ENCODE measurements around the gene METTL6.
"Not testable (repeated sequence)": the region's sequence is repeated elsewhere in the genome, so short reads cannot be mapped to it uniquely, and the experiment has no call there.

METTL6 gene

GRCh38 chr3:15404767-15405166 is 22.6 kb downstream of the METTL6 start:
- DNase-seq (ENCODE audit: low read depth), result no peak

GRCh38 chr3:15403965-15404364 is 23.4 kb downstream of the METTL6 start:
- DNase-seq (ENCODE audit: low read depth), result no peak

- DNase-seq (ENCODE audit: low read depth), result no peak
These were observed 23.8 kb downstream of the METTL6 start for GRCh38 chr3:15403495-15403894.

- DNase-seq (ENCODE audit: low read depth), result no peak
These were observed 25.4 kb downstream of the METTL6 start for GRCh38 chr3:15401936-15402335.

GRCh38 chr3:15399970-15400369 is 27.4 kb downstream of the METTL6 start:
- no peak for DNase-seq (ENCODE audit: low read depth)

DNA sequence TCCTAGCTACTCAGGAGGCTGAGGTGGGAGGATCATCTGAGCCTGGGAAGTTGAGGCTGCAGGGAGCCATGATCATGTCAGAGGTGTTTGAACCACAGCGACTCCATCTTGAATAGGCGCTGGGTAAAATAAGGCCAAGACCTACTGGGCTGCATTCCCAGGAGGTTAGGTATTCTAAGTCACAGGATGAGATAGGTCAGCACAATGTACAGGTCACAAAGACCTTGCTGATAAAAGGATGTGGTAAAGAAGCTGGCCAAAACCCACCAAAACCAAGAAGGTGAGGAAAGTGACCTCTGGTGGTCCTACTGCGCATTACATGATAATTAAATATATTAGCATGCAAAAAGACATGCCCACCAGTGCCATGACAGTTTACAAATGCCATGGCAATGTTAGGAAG is 28.6 kb downstream of the METTL6 start:
- DNase-seq (ENCODE audit: low read depth), result not testable (repeated sequence)

DNA sequence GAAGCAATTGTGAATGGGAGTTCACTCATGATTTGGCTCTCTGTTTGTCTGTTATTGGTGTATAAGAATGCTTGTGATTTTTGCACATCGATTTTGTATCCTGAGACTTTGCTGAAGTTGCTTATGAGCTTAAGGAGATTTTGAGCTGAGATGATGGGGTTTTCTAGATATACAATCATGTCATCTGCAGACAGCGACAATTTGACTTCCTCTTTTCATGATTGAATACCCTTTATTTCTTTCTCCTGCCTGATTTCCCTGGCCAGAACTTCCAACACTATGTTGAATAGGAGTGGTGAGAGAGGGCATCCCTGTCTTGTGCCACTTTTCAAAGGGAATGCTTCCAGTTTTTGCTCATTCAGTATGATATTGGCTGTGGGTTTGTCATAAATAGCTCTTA is 34.1 kb downstream of the METTL6 start:
- not testable (repeated sequence) for DNase-seq (ENCODE audit: low read depth)

- DNase-seq (ENCODE audit: low read depth), result no peak
These were observed 36.3 kb downstream of the METTL6 start for GRCh38 chr3:15391007-15391406.

DNA sequence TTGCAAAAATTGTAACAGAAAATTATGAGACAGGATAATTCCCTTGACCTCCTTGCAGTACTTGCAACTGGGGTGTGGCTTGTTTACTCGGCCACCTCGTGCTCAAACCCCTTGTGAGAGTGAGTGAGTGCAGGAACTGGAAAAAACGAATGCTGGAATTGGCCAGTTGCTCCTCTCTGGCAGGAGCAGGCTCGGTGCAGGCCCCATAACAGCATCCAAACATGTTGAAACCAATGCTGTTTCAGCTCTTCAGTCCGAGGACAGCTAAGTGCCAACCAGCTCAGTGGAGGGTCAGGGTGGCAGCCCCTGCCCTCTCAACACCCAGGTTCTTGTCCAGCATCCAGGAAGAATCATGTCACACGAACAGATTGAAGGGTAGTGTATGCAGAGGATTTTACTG is 36.9 kb downstream of the METTL6 start:
- no peak for DNase-seq (ENCODE audit: low read depth)

DNA sequence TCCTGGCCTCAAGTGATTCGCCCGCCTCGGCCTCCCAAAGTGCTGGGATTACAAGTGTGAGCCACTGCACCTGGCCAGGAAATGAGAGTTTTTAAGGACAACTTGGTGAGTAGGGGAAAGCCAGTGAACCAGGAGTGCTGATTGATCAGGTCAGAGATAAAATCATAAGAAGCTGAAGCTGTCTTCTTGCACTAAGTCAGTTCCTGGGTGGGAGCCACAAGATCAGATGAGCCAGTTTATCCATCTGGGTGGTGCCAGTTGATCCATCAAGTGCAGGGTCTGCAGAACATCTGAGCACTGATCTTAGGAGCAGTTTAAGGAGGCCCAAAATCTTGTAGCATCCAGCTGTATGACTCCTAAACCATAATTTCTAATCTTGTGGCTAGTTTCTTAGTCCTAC is 39.0 kb downstream of the METTL6 start:
- DNase-seq (ENCODE audit: low read depth), result not testable (repeated sequence)

- no peak for DNase-seq (ENCODE audit: low read depth)
These were observed 39.6 kb downstream of the METTL6 start for GRCh38 chr3:15387735-15388134.

DNA sequence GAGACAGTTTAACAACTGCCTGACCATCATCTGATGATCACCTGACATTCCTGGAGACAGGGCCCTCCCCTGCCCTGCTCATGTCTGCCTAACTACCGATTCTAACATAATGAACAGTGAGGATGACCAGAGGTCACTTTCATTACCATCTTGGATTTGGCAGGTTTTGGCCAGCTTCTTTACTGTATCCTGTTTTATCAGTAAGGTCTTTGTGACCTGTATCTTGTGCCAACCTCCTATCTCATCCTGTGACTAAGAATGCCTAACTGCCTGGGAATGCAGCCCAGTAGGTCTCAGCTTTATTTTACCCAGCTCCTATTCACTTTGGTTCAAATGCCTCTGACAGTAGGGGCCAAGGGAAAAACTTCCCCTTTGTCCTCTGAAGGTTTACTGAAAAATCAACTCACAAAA is 40.2 kb downstream of the METTL6 start:
- no peak for DNase-seq (ENCODE audit: low read depth)

- DNase-seq (ENCODE audit: low read depth), result not testable (repeated sequence)
These were observed 40.7 kb downstream of the METTL6 start for GRCh38 chr3:15386654-15386955.

DNA sequence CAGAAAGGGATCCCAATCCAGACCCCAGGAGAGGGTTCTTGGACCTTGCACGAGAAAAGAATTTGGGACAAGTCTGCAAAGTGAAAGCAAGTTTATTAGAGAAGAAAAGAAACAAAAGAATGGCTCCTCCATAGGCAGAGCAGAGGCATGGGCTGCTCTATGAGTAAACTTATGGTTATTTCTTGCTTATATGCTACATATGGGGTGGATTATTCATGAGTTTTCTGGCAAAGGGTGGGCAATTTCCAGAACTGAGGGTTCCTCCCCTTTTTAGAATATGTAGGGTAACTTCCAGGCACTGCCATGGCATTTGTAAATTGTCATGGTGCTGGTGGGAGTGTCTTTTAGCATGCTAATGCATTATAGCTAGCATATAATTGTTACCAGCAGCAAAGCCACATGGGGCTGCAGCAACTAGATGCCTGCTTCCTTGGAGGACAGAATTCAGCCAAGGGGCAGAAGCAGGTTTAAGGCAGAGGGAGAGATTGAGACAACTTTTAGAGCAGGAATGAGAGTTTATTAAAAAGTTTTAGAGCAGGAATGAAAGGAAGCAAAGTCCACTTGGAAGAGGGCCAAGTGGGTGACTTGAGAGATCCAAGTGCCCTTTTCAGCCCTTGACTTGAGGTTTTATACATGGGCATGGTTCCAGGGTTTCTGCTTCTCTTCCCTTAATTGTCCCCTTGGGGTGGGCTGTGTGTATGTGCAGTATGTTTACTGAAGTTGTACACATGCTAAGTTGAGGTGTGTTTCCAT is 41.3 kb downstream of the METTL6 start:
- no peak for DNase-seq (ENCODE audit: low read depth)

DNA sequence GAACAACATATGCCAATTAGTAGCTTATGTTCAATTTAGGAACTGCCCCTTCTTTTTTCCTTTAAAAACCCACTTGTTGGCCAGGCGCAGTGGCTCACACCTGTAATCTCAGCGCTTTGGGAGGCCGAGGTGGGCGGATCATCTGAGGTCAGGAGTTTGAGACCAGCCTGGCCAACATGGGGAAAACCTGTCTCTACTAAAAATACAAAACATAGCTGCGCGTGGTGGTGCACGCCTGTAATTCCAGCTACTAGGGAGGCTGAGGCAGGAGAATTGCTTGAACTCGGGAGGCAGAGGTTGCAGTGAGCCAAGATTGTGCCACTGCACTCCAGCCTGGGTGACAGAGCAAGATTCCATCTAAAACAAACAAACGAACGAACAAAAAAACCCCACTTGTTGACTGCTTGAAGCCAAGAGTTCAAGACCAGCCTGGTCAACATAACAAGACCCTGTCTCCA is 42.1 kb downstream of the METTL6 start:
- not testable (repeated sequence) for DNase-seq (ENCODE audit: low read depth)

GRCh38 chr3:15384510-15385237 is 42.7 kb downstream of the METTL6 start:
- no peak for DNase-seq (ENCODE audit: low read depth)

GRCh38 chr3:15382405-15382923 is 44.9 kb downstream of the METTL6 start:
- DNase-seq (ENCODE audit: low read depth), result no peak

DNA sequence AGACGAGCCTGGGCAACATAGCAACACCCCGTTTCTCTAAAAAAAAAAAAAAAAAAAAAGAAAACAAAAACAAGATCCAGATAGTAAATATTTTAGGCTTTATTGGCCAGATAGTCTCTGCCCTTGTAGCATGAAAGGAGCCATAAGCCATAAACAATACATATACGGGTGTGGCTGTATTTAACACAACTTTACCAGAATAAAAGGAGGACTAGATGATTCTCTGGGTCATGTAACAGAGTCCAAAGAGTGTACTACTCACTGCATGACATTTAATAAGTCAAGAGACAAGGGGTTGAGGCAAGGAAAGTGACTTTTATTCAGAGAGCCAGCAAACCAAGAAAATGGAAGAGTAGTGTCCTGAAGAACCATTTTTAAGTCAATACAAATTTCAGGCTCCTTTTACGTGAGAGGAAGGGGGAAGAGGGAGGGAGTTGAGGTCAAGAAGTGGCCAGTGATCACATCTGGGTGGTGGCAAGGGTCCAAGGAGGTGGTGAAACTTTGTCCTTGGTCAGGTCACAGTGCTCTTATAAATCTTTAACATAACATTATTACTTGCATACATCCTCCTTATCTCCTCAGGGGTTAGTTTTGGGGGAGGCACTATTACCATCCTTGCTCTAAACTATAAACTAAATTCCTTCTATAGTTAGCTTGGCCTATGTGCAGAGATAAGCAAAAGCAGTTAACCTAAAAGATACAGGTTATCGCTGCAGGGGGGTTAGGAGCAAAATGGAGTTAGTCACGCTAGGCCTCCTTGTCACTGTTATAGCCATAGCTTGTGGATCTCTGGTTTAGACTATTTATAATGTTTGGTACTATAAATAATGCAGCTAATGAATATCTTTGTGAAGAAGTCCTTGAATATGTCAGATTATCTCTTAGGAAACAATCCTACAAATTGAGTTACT is 46.1 kb downstream of the METTL6 start:
- DNase-seq (ENCODE audit: low read depth), result no peak

GRCh38 chr3:15377961-15378791 is 49.2 kb downstream of the METTL6 start:
- DNase-seq (ENCODE audit: low read depth), result peak; percentile 94

- DNase-seq (ENCODE audit: low read depth), result no peak
These were observed 51.8 kb downstream of the METTL6 start for GRCh38 chr3:15375461-15376000.

DNA sequence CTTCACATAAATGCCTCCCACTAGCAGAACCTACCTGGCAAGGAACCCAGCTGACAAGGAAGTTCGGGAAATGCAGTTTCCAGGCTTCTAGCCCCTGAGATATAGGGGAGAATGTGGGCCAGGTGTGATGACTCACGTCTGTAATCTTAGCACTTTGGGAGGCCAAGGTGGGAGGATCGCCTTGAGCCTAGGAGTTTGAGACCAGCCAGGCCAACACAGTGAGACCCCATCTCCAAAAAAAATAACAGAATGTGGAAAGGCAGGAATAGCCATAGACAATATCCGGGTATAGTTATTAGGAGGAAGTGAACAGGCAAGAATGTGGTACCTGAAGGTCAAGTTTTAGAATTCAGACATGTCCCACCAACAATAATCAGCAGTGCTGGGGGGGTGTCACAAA is 54.4 kb downstream of the METTL6 start:
- no peak for DNase-seq (ENCODE audit: low read depth)

All from T follicular helper cell (primary cell).